Breast epithelium (tissue), 3 donors: ENCODE data around the gene IQCH.

Experiments
- POLR2A ChIP-seq: fragments of 450-650 bp; IDR thresholded peaks from one replicate; pipeline ENCODE4 v1.6.1; 2016; ENCODE audit warnings: antibody characterized with exemption, mild to moderate bottlenecking, moderate library complexity
- POLR2AphosphoS5 ChIP-seq, 3 donors: sonication (generic); formaldehyde crosslinking; IDR thresholded peaks; one replicate each; pipeline ENCODE4 v1.6.1; 2017; ENCODE audit warnings: antibody characterized with exemption in 3 of 3
- TF ChIP-seq, protein P1 (sequence below), 3 donors: fragments of 450-650 bp; IDR thresholded peaks; one replicate each; pipeline ENCODE4 v1.5.1; 2016 to 2017; ENCODE audit warnings: antibody characterized with exemption in 3 of 3, mild to moderate bottlenecking in 3 of 3, moderate library complexity in 3 of 3

DNA sequence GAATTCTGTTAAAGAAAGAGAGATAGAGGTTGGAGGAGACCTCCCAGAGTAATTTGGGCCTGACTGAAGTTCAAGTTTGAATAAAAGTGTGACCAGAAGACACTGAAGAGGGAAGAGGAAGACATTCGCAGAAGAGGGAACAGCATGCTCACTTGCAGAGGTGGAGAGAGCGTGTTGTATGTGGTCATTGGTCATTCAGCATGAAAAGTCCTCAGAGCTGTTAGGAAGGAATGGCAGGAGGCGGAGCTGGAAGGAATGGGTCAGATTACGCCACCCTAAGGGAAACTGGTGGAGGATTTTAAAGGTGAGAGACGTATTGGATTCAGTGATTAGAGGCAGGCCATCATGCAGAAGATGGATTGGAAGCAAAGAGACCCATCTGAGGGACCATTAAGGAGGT, 41.6 kb downstream of the IQCH start:
- TF ChIP-seq, protein P1, sequence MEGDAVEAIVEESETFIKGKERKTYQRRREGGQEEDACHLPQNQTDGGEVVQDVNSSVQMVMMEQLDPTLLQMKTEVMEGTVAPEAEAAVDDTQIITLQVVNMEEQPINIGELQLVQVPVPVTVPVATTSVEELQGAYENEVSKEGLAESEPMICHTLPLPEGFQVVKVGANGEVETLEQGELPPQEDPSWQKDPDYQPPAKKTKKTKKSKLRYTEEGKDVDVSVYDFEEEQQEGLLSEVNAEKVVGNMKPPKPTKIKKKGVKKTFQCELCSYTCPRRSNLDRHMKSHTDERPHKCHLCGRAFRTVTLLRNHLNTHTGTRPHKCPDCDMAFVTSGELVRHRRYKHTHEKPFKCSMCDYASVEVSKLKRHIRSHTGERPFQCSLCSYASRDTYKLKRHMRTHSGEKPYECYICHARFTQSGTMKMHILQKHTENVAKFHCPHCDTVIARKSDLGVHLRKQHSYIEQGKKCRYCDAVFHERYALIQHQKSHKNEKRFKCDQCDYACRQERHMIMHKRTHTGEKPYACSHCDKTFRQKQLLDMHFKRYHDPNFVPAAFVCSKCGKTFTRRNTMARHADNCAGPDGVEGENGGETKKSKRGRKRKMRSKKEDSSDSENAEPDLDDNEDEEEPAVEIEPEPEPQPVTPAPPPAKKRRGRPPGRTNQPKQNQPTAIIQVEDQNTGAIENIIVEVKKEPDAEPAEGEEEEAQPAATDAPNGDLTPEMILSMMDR (IDR thresholded peaks at IDR 0.05) = no peak
- TF ChIP-seq POLR2A = no peak
- TF ChIP-seq POLR2AphosphoS5 (IDR thresholded peaks at IDR 0.05) = no peak
